Common myeloid progenitor, CD34-positive (primary cell): ENCODE data around the gene LARP4. TPM values are rescaled to one million over a fixed set of nuclear protein-coding genes. Genes with fewer than 3 reads are reported as not detected.

Experiments
- CTCF ChIA-PET: fragments of 350-600 bp; sonication (Branson Sonifier 250); formaldehyde crosslinking; loops from one replicate; lab custom pipeline; 2021; ENCODE audit warnings: antibody characterized with exemption; lab: Charles Lee
- POLR2A ChIA-PET: fragments of 350-600 bp; sonication (Branson Sonifier 250); formaldehyde crosslinking; loops from one replicate; lab custom pipeline; 2021; ENCODE audit warnings: antibody characterized with exemption; lab: Charles Lee
- DNase-seq, 3 donors: peaks; one replicate each; pipeline versions ENCODE4 v3.0.0 to v3.0.0-alpha.2; 2013
- H3K27ac ChIP-seq, 2 experiments: 1 replicate in 1 of 2; 2 replicates in 1 of 2; pipeline ENCODE4 v1.7.0; 2013; ENCODE audit warnings: inconsistent platforms in 2 of 2, low read length in 2 of 2, mild to moderate bottlenecking in 2 of 2, low read depth in 1 of 2, moderate library complexity in 1 of 2; ENCODE audit not compliant: severe bottlenecking in 2 of 2, insufficient read depth in 1 of 2, poor library complexity in 1 of 2
- H3K27me3 ChIP-seq, 5 experiments: replicated peaks in 2 of 5; 1 replicate in 3 of 5; 2 replicates in 2 of 5; pipeline versions ENCODE4 v1.6.1 to v1.7.0; 2013; ENCODE audit warnings: low read length in 4 of 5, mild to moderate bottlenecking in 2 of 5, moderate library complexity in 2 of 5, inconsistent platforms in 1 of 5; ENCODE audit not compliant: insufficient read depth in 5 of 5, control insufficient read depth in 4 of 5
- H3K36me3 ChIP-seq, 4 experiments: 1 replicate in 2 of 4; 2 replicates in 2 of 4; pipeline versions ENCODE4 v1.6.1 to v1.7.0; 2013; ENCODE audit warnings: low read length in 3 of 4, control low read depth in 1 of 4, mild to moderate bottlenecking in 1 of 4; ENCODE audit not compliant: control insufficient read depth in 4 of 4, insufficient read depth in 4 of 4
- H3K4me1 ChIP-seq, 4 experiments: 1 replicate in 3 of 4; 2 replicates in 1 of 4; pipeline versions ENCODE4 v1.6.1 to v1.7.1; 2013; ENCODE audit warnings: low read length in 3 of 4, mild to moderate bottlenecking in 3 of 4, control low read depth in 1 of 4, inconsistent platforms in 1 of 4, moderate library complexity in 1 of 4; ENCODE audit not compliant: control insufficient read depth in 4 of 4, insufficient read depth in 4 of 4; ENCODE audit errors: control extremely low read depth in 1 of 4
- H3K4me3 ChIP-seq, 7 experiments: 1 replicate in 4 of 7; 2 replicates in 3 of 7; pipeline versions ENCODE4 v1.5.1 to v1.7.0; 2013; ENCODE audit warnings: mild to moderate bottlenecking in 7 of 7, low read length in 6 of 7, moderate library complexity in 6 of 7, inconsistent platforms in 2 of 7, low read depth in 2 of 7, control low read depth in 1 of 7; ENCODE audit not compliant: insufficient read depth in 4 of 7, control insufficient read depth in 1 of 7; ENCODE audit errors: extremely low read depth in 1 of 7
- H3K9me3 ChIP-seq, 5 experiments: 1 replicate in 4 of 5; 2 replicates in 1 of 5; pipeline versions ENCODE4 v1.6.1 to v1.7.1; 2013; ENCODE audit warnings: low read length in 4 of 5, mild to moderate bottlenecking in 2 of 5, inconsistent platforms in 1 of 5, low read depth in 1 of 5, moderate library complexity in 1 of 5; ENCODE audit not compliant: control insufficient read depth in 4 of 5, insufficient read depth in 2 of 5; ENCODE audit errors: control extremely low read depth in 1 of 5
- WGBS: methylation state at CpG from one replicate; pipeline ENCODE4 v1.1.5; 2013; ENCODE audit not compliant: insufficient coverage; 5-methylcytosine and 5-hydroxymethylcytosine counted together
- polyA plus RNA-seq: library from polyadenylated mRNA; unstranded; fragments of 120-200 nt; gene quantifications from one replicate; pipeline ENCODE4 v1.2.1, GENCODE V29; 2013

The LARP4 gene
- 22.3 TPM for polyA plus RNA-seq

DNA sequence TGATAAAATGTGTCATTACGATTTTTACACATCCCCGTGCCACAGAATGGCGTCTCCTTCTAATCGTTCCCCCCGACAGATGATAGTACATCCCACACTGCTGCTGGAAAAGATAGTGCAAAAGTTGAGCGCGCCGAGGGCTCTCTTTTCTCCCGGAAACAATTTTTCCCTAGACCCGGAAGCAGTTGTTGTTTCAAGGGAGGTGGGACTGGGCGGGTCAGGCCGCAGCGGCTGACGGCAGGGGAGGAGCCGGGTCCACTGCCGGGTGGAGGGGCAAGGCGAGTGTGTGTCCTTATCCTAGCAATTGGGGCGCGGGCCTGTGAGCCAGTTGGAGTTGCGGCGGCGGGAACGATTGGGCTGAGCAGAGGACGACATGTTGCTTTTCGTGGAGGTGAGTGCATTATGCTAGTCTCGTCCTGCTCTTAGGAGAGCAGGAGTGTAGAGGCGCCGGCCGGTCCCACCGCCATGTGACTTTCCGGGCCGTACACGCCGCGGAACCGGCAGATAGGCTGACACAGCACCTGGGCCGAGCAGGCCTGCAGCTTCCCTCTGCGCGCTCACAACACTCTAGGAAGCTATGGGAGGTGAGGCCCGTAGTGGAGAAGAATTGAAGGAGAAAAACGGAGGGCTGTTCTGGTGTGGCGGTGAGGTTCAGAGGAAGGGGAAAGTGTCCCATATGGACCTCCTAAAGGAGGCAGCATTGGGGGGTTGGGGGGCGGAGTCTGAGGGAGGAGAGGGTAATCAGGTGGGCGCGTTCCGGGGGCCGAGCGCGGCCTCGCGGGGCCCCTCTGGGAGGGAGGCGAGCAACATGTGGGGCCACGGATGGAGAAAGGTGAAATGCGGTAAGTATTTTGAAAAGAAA is at the start of gene LARP4:
Gene LARP4 (plus strand): TSS at position 248 of the 862 bp plus-strand sequence. CDS start 126 bp downstream, at position 374.
- DNase-seq = peak; percentile 96 to 98 (median 97)
- ChIA-PET CTCF (no interaction called here), POLR2A (no interaction called here)
- Histone ChIP-seq H3K4me1 (peaks cover 13 to 25% (median 16%) of the 10 kb centered on the region in 4 experiments), H3K4me3 (peak within 1 kb of the TSS; percentile 67 to 98 (median 97)), H3K9me3 (no peaks in the 10 kb centered on the region), H3K27ac (peak within 1 kb of the TSS; percentile 76 to 95), H3K27me3 (peaks cover 0 to 4% (median 0%) of the 10 kb centered on the region in 5 experiments), H3K36me3 (peaks cover 0 to 3% (median 1%) of the 10 kb centered on the region in 4 experiments)
- WGBS = 0% methylated on average over 46 of the region's 54 CpGs

DNA sequence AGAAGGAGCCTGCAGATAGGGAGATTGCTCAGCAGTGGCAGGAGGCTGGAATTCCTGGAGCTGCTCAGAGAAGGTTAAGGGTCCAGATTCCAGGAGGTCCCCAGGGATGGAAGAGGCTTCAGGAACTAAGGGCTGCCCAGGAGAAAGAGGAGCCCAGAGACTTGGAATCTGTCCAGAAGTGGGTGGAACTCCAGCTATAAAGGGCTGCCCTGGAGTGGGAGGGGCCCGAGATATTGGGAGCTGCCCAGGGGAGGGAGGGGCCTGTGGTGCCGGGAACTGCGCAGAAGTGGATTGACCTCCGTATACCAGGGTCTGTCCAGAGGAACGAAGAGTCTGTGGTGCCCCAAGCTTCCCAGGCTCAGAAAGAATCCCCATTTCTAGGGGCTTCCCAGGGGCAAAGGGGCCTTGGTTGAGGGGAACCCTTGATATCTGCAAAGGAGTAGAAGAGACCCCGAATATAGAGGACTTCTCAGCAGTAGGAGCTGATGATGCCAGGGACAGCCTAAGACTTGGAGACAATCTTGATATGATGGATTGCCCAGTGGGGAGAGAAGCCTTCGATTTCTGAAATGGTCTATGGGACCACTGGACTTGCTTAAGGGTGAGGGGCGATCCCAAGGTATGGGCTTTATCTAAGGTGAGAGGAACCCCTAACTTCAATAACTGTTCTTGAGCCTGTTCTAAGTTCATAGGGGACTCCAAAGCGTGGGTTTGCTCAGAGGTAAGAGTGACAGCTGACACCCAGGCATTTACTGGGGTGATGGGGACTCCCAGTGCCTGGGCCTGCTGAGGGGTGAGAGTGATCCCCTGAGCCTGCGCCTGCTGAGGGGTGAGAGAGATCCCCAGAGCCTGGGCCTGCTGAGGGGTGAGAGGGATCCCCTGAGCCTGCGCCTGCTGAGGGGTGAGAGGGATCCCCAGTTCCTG is 49.3 kb upstream of the LARP4 start:
- Histone ChIP-seq H3K9me3 (no peaks in the 10 kb centered on the region), H3K27ac (no peak overlapping the region), H3K4me3 (no peak overlapping the region), H3K27me3 (no peaks in the 10 kb centered on the region), H3K4me1 (peaks cover 2 to 16% (median 7%) of the 10 kb centered on the region in 4 experiments), H3K36me3 (no peaks in the 10 kb centered on the region)
- CTCF ChIA-PET = no interaction called here
- WGBS = 97% methylated on average over 10 of the region's 11 CpGs
- POLR2A ChIA-PET = no interaction called here
- DNase-seq = no peak

DNA sequence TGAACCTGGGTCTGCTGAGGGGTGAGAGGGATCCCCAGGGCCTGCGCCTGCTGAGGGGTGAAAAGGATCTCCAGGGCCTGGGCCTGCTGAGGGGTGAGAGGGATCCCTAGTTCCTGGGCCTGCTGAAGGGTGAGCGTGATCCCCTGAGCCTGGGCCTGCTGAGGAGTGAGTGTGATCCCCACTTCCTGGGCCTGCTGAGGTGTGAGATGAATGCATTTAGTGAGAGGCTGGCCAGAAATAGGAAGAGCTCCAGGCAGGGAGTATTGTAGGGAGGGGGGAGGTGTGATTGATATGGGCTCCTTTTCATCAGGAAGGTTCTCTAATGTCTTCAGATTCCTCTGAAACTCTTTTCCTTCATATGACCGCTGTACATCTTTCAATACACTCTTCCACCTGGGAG is 47.3 kb upstream of the LARP4 start:
- Histone ChIP-seq H3K27ac (peak overlapping the region in 1 of 2 experiments; percentile 11), H3K27me3 (no peaks in the 10 kb centered on the region), H3K9me3 (no peaks in the 10 kb centered on the region), H3K36me3 (no peaks in the 10 kb centered on the region), H3K4me1 (peaks cover 2 to 16% (median 7%) of the 10 kb centered on the region in 4 experiments), H3K4me3 (no peak overlapping the region)
- CTCF ChIA-PET = no interaction called here
- POLR2A ChIA-PET = interaction anchor here (0.7 kb wide), 1 partner anchor 23 kb away, joined by 3 read pairs; no protein-coding TSS in a partner anchor
- 100% methylated on average over 2 of the region's 3 CpGs for WGBS
- DNase-seq = no peak

DNA sequence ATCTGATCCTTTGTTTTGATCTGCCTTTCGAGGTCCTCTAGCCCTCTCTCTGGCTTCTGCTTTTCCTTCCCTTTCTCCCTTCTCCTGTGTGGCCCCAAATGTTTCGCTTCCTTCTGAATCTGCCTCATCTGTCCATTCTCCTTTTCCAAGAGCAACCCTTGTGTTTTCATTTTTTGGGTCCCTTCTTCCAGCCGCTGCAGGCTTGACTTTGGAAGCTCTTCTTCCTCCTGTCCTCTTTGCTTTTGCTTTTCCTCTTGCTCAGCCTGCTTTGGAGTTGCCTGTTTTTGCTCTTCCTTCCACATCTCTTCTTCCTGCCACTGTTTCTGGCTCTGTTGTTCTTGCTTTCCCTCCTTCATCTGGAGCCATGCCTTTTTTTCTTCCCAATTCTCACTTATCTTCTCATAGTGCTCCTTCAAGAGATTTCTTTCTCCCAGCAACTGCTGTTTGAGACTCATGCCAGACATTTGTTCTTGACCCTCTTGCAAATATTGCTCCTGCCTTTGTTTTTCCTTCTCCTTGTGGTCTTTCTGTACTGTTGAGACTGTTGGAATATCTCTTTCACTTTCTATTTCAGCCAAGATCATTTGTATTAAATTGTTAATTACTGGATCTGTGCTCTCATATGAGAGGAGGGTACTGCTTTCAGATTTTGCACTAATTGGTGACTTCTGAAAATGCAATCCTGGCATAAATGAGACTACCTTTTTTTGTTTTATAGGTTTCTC is 46.7 kb upstream of the LARP4 start:
- H3K4me3 ChIP-seq = peak overlapping the region in 3 of 7 experiments; percentile 27 to 52 (median 46)
- peaks cover 2 to 16% (median 7%) of the 10 kb centered on the region in 4 experiments for H3K4me1 ChIP-seq
- no peak overlapping the region for H3K27ac ChIP-seq
- H3K9me3 ChIP-seq = no peaks in the 10 kb centered on the region
- no peaks in the 10 kb centered on the region for H3K27me3 ChIP-seq
- CTCF ChIA-PET = no interaction called here
- H3K36me3 ChIP-seq = no peaks in the 10 kb centered on the region
- POLR2A ChIA-PET = interaction anchor here (0.7 kb wide), 1 partner anchor 22 kb away, joined by 3 read pairs; no protein-coding TSS in a partner anchor
- DNase-seq = peak; percentile 11 to 51 (median 36)
- WGBS = 83% methylated on average over 3 of the region's 3 CpGs

DNA sequence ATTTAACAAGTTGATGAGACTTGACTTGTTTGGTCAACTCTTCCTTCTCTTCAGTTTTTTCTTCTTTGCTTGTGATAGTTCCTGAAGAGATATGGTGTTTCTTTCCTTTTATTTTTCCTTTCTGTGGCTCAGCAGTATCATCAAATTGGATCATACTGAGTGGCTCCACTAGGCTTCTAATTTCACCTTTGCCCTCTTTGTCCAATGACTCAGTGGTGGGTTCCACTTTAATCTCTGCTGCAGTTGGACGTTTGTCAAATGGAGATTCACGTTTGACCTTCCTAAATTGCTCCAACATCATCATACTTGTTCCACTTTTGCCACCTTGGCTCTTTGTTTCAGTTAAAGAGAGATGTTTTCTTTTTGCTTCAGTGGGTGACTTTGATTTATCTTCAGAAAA is 45.8 kb upstream of the LARP4 start:
- no CpG with 5 or more reads among the region's 2 CpGs for WGBS
- Histone ChIP-seq H3K27me3 (no peaks in the 10 kb centered on the region), H3K27ac (no peak overlapping the region), H3K9me3 (no peaks in the 10 kb centered on the region), H3K4me1 (peaks cover 2 to 16% (median 7%) of the 10 kb centered on the region in 4 experiments), H3K4me3 (no peak overlapping the region), H3K36me3 (no peaks in the 10 kb centered on the region)
- ChIA-PET CTCF (no interaction called here), POLR2A (no interaction called here)
- no peak for DNase-seq

DNA sequence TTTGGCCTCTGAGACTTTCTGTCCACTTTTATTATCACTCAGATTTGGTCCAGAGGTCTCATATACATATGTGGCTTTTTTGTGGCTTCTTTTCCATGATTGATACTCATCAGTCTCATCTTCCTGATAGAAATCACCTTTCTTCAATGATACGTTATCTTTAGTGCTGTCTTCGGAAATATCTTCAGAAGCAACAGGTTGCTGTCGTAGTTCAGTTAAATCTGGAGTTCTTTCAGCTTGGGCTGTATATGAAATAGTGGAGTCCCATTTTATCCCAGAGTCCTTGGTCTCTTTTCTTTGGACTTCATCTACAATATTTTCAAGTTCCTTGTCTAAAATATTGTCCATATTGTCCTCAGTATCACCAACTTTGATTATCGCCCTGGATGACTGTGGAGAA is 45.3 kb upstream of the LARP4 start:
- H3K27me3 ChIP-seq = no peaks in the 10 kb centered on the region
- CTCF ChIA-PET = no interaction called here
- WGBS = no CpG with 5 or more reads among the region's 4 CpGs
- no peaks in the 10 kb centered on the region for H3K9me3 ChIP-seq
- no peak for DNase-seq
- H3K36me3 ChIP-seq = no peaks in the 10 kb centered on the region
- H3K4me3 ChIP-seq = no peak overlapping the region
- peaks cover 2 to 16% (median 7%) of the 10 kb centered on the region in 4 experiments for H3K4me1 ChIP-seq
- no peak overlapping the region for H3K27ac ChIP-seq
- POLR2A ChIA-PET = no interaction called here
